Measurements from ENCODE around the gene RFX7.

DNA sequence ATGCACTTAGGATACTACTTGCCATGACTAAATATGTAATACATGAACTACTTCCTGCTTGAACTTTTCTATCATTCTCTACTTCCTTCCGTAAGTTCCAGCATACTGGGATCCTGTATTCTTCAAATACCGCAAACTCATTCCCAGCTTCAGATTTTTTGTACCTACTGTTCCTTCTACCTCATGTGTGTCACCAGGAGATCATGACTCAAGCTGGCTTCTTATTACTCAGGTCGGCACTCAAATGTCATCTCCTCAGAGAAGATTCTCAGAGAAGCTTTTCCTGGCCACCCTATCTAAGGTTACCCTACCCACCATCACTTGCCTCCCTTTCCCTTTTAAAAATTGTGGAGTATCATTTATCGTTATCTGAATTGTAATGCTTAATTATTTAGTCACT lies 66.7 kb downstream of the RFX7 start:
- TF ChIP-seq, protein P1, sequence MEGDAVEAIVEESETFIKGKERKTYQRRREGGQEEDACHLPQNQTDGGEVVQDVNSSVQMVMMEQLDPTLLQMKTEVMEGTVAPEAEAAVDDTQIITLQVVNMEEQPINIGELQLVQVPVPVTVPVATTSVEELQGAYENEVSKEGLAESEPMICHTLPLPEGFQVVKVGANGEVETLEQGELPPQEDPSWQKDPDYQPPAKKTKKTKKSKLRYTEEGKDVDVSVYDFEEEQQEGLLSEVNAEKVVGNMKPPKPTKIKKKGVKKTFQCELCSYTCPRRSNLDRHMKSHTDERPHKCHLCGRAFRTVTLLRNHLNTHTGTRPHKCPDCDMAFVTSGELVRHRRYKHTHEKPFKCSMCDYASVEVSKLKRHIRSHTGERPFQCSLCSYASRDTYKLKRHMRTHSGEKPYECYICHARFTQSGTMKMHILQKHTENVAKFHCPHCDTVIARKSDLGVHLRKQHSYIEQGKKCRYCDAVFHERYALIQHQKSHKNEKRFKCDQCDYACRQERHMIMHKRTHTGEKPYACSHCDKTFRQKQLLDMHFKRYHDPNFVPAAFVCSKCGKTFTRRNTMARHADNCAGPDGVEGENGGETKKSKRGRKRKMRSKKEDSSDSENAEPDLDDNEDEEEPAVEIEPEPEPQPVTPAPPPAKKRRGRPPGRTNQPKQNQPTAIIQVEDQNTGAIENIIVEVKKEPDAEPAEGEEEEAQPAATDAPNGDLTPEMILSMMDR (tag by site-specific recombination; IDR thresholded peaks at IDR 0.05), result no peak
- no peak for TF ChIP-seq YY1 (tag by site-specific recombination; IDR thresholded peaks at IDR 0.05)
- no peak for TF ChIP-seq ZNF174 (tag by site-specific recombination; IDR thresholded peaks at IDR 0.05)
- no peak for TF ChIP-seq ZNF747 (tag by site-specific recombination; IDR thresholded peaks at IDR 0.05)
- no peak for TF ChIP-seq ZNF521 (tag by site-specific recombination; IDR thresholded peaks at IDR 0.05)
- TF ChIP-seq ZNF660 (tag by site-specific recombination; IDR thresholded peaks at IDR 0.05), result no peak
- TF ChIP-seq, protein P2, sequence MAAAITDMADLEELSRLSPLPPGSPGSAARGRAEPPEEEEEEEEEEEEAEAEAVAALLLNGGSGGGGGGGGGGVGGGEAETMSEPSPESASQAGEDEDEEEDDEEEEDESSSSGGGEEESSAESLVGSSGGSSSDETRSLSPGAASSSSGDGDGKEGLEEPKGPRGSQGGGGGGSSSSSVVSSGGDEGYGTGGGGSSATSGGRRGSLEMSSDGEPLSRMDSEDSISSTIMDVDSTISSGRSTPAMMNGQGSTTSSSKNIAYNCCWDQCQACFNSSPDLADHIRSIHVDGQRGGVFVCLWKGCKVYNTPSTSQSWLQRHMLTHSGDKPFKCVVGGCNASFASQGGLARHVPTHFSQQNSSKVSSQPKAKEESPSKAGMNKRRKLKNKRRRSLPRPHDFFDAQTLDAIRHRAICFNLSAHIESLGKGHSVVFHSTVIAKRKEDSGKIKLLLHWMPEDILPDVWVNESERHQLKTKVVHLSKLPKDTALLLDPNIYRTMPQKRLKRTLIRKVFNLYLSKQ (tag by site-specific recombination; IDR thresholded peaks at IDR 0.05; ENCODE audit: borderline replicate concordance), result no peak

Measured in HEK293 (cell line).